ENCODE results near the gene RWDD3. TPM values are rescaled to one million over a fixed set of nuclear protein-coding genes. Genes with fewer than 3 reads are reported as not detected.

Gene RWDD3
- total and polyA plus RNA-seq, 2 donors (not counting 1 experiment from before 2014, with no cell fraction given), result 15.3 to 20.5 TPM

DNA sequence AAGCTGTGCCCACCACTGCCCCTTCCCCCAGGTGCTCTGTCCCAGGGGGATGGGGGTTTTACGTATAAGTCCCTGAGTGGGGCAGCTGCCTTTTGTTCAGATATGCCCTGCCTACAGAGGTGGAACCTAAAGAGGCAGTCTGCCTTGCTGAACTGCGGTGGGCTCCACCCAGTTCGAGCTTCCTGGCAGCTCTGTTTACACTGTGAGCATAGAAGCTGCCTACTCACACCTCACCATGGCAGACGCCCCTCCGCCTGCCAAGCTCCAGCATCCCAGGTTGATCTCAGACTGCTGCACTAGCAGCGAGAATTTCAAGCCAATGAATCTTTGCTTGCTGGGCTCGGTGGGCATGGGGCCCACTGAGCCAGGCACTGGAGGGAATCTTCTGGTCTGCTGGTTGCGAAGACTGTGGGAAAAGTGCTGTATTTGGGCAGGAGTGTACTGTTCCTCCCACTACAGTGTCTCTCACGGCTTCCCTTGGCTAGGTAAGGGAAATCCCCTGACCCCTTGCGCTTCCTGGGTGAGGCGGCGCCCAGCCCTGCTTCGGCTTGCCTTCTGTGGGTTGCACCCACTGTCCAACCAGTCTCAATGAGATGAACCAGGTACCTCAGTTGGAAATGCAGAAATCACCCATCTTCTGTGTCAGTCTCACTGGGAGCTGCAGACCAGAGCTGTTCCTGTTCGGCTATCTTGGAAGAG is 17.6 kb upstream of the RWDD3 start:
- no peak overlapping the region for H3K4me2 ChIP-seq (ENCODE audit: extremely low read depth, insufficient read depth, low read length)
- no peak overlapping the region for H3K9ac ChIP-seq (ENCODE audit: insufficient read depth, low read length)
- H4K20me1 ChIP-seq (ENCODE audit: control insufficient read depth, extremely low read depth, insufficient read depth, low read length), result no peaks in the 10 kb centered on the region
- no peak for DNase-seq (ENCODE audit: low read depth in 2 of 2)
- no peaks in the 10 kb centered on the region for H3K9me3 ChIP-seq (ENCODE audit: control insufficient read depth, insufficient read depth, low read depth, low read length)
- no peak for TF ChIP-seq EZH2 (IDR thresholded peaks at IDR 0.05; ENCODE audit: low read length, missing control alignments)
- TF ChIP-seq, protein P1, sequence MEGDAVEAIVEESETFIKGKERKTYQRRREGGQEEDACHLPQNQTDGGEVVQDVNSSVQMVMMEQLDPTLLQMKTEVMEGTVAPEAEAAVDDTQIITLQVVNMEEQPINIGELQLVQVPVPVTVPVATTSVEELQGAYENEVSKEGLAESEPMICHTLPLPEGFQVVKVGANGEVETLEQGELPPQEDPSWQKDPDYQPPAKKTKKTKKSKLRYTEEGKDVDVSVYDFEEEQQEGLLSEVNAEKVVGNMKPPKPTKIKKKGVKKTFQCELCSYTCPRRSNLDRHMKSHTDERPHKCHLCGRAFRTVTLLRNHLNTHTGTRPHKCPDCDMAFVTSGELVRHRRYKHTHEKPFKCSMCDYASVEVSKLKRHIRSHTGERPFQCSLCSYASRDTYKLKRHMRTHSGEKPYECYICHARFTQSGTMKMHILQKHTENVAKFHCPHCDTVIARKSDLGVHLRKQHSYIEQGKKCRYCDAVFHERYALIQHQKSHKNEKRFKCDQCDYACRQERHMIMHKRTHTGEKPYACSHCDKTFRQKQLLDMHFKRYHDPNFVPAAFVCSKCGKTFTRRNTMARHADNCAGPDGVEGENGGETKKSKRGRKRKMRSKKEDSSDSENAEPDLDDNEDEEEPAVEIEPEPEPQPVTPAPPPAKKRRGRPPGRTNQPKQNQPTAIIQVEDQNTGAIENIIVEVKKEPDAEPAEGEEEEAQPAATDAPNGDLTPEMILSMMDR (conservative IDR thresholded peaks at IDR 0.05 in 1 of 2, IDR thresholded peaks at IDR 0.05 in 1 of 2; ENCODE audit: low read depth in 1 of 2, low read length in 2 of 2), result no peak
- H3K27me3 ChIP-seq (ENCODE audit: control insufficient read depth, insufficient read depth, low read length), result no peaks in the 10 kb centered on the region
- H3K79me2 ChIP-seq (ENCODE audit: control insufficient read depth, insufficient read depth, low read length), result no peaks in the 10 kb centered on the region
- no peak overlapping the region for H3K4me3 ChIP-seq (replicated peaks in 1 of 4; ENCODE audit: control extremely low read depth in 1 of 4, insufficient read depth in 1 of 4, low read depth in 3 of 4, low read length in 4 of 4)
- no peaks in the 10 kb centered on the region for H3K36me3 ChIP-seq (ENCODE audit: control insufficient read depth, insufficient read depth, low read length)
- no peak overlapping the region for H3K27ac ChIP-seq (ENCODE audit: insufficient read depth, low read length)
- no peaks in the 10 kb centered on the region for H3K4me1 ChIP-seq (ENCODE audit: control insufficient read depth, extremely low read depth, insufficient read depth, low read length)
- H2AFZ ChIP-seq (ENCODE audit: low read length), result no peak overlapping the region

DNA sequence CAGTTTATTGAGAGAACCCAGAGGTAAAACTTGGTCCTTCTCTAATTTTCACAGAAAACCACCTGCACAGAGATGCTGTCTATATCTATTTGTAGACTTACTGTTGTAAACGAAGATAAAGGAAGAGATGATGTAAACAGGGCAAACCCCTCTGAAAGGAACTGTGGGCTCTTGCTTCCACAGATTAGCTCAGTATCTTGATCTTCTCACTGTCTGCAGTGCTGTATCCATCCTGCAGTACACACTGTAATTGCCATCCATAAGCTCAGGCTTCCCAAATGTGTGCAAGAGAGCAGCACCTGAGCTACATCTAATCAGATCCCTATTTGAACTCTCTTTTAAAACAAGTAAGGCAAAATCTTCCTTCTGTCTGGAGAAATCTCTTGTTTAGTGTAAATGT is 16.6 kb upstream of the RWDD3 start:
- TF ChIP-seq, protein P1 (conservative IDR thresholded peaks at IDR 0.05 in 1 of 2, IDR thresholded peaks at IDR 0.05 in 1 of 2; ENCODE audit: low read depth in 1 of 2, low read length in 2 of 2), result no peak
- no peak for TF ChIP-seq EZH2 (IDR thresholded peaks at IDR 0.05; ENCODE audit: low read length, missing control alignments)
- no peak overlapping the region for H3K27ac ChIP-seq (ENCODE audit: insufficient read depth, low read length)

DNA sequence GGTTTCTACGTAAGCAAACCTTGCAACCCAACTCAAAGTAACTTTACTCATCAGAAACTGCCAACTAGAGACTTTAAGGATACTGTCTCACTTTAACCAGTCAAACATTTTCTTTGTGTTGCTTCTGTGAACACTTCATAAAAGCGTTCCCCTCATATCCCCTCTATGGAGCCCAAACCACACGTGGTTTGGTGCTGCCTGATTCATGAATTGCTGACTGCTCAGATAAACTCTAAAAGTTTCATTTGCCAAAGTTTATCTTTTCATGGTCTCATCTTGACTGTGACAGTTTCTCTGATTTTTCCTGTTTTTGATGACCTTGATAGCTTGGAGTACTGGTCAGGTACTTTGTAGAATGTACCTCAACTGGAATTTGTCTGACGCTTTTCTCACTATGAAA is 14.6 kb upstream of the RWDD3 start:
- DNase-seq (ENCODE audit: low read depth in 2 of 2), result no peak
- Histone ChIP-seq H3K36me3 (ENCODE audit: control insufficient read depth, insufficient read depth, low read length) (no peaks in the 10 kb centered on the region), H2AFZ (ENCODE audit: low read length) (no peak overlapping the region), H3K27me3 (ENCODE audit: control insufficient read depth, insufficient read depth, low read length) (no peaks in the 10 kb centered on the region), H3K4me3 (replicated peaks in 1 of 4; ENCODE audit: control extremely low read depth in 1 of 4, insufficient read depth in 1 of 4, low read depth in 3 of 4, low read length in 4 of 4) (no peak overlapping the region), H3K9me3 (ENCODE audit: control insufficient read depth, insufficient read depth, low read depth, low read length) (no peaks in the 10 kb centered on the region), H3K4me2 (ENCODE audit: extremely low read depth, insufficient read depth, low read length) (no peak overlapping the region), H3K79me2 (ENCODE audit: control insufficient read depth, insufficient read depth, low read length) (no peaks in the 10 kb centered on the region), H3K4me1 (ENCODE audit: control insufficient read depth, extremely low read depth, insufficient read depth, low read length) (no peaks in the 10 kb centered on the region), H3K27ac (ENCODE audit: insufficient read depth, low read length) (no peak overlapping the region), H3K9ac (ENCODE audit: insufficient read depth, low read length) (no peak overlapping the region), H4K20me1 (ENCODE audit: control insufficient read depth, extremely low read depth, insufficient read depth, low read length) (no peaks in the 10 kb centered on the region)
- TF ChIP-seq, protein P1 (conservative IDR thresholded peaks at IDR 0.05 in 1 of 2, IDR thresholded peaks at IDR 0.05 in 1 of 2; ENCODE audit: low read depth in 1 of 2, low read length in 2 of 2), result no peak

More for the DNA sequence above, 16.6 kb upstream of the RWDD3 start:
- Histone ChIP-seq H3K4me1 (ENCODE audit: control insufficient read depth, extremely low read depth, insufficient read depth, low read length) (no peaks in the 10 kb centered on the region), H3K4me2 (ENCODE audit: extremely low read depth, insufficient read depth, low read length) (no peak overlapping the region), H3K4me3 (replicated peaks in 1 of 4; ENCODE audit: control extremely low read depth in 1 of 4, insufficient read depth in 1 of 4, low read depth in 3 of 4, low read length in 4 of 4) (no peak overlapping the region), H3K9me3 (ENCODE audit: control insufficient read depth, insufficient read depth, low read depth, low read length) (no peaks in the 10 kb centered on the region), H4K20me1 (ENCODE audit: control insufficient read depth, extremely low read depth, insufficient read depth, low read length) (no peaks in the 10 kb centered on the region), H3K36me3 (ENCODE audit: control insufficient read depth, insufficient read depth, low read length) (no peaks in the 10 kb centered on the region), H2AFZ (ENCODE audit: low read length) (no peak overlapping the region), H3K9ac (ENCODE audit: insufficient read depth, low read length) (no peak overlapping the region), H3K79me2 (ENCODE audit: control insufficient read depth, insufficient read depth, low read length) (no peaks in the 10 kb centered on the region), H3K27me3 (ENCODE audit: control insufficient read depth, insufficient read depth, low read length) (no peaks in the 10 kb centered on the region)
- DNase-seq (ENCODE audit: low read depth in 2 of 2), result no peak
